Measurements from ENCODE around the gene TNFAIP8L2.
A peak's percentile ranks its signal among the peaks of the same experiment; 100 is the strongest.

TNFAIP8L2 gene

DNA sequence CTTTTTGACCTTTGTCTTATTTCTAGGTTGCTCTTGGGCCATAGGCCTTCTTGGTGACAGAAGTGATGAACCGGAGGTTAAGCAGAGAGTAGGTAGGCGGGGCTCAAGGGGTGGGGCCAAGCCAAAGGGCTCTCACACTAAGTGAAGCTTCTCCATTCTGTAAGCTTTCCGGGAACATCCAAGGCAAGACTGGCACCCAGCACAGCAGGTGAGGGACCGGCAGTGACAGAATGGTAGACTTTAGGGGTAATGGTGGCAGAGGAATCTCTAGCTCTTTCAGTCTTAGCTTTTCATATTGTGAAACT is at the start of gene TNFAIP8L2:
TSS of gene TNFAIP8L2 (plus strand) at position 135 of the 305 bp plus-strand sequence. CDS start 2,049 bp downstream, outside the sequence.
- DNase-seq: peak; percentile 79

DNA sequence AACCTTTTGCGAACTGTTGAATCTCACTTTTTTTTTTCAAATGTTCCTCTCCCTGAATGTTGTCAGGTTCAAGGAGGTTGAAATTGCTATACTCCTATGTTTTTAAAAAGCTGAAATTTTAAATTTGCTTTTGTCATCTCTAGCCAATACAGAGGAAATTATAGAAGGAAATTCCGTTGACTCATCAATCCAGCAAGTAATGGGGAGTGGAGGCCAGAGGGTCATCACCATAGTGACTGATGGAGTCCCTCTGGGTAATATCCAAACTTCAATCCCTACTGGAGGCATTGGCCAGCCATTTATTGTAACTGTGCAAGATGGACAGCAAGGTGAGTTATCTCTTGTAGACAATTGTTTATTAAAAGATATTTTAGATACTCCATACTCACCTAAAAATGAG is 49.6 kb upstream of the TNFAIP8L2 start:
- DNase-seq: no peak

- no peak for DNase-seq
Measured at GRCh38 chr1:151108331-151108730, 48.1 kb upstream of the TNFAIP8L2 start.

DNA sequence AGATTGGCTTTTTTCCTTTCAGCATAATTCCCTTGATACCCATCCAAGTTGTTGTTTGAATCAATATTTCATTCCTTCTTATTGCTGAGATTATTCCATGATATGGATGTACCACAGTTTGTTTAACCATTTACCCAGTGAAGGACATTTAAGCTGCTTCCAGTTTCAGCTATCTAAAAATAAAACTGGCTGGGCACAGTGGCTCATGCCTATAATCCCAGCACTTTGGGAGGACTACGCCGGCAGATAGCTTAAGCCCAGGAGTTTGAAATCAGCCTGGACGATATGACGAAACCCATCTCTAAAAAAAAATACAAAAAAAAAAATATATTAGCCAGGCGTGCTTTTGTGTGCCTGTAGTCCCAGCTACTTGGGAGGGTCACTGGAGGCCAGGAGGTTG is 42.6 kb upstream of the TNFAIP8L2 start:
- no peak for DNase-seq

- no peak for DNase-seq
Measured at GRCh38 chr1:151124763-151125403, 31.6 kb upstream of the TNFAIP8L2 start.

DNA sequence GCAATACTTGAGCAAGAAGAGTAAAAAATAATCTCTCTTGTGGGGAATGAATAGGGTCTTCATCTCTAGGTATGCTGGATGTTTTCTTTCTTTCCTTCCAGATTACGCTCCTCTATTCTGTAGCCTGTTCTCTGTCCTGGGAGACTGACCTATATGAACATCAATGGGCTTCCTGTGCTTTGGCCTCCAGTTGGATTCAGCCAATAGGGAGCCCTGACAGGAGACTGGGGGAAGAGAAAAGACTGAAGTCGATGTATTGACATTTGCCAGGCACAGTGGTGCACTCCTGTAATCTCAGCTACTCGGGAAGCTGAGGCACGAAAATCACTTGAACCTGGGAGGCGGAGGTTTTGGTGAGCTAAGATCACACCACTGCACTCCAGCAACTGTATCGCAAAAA is 27.6 kb upstream of the TNFAIP8L2 start:
- DNase-seq: no peak

GRCh38 chr1:151130987-151131586 is 25.4 kb upstream of the TNFAIP8L2 start:
- peak; percentile 79 for DNase-seq

DNA sequence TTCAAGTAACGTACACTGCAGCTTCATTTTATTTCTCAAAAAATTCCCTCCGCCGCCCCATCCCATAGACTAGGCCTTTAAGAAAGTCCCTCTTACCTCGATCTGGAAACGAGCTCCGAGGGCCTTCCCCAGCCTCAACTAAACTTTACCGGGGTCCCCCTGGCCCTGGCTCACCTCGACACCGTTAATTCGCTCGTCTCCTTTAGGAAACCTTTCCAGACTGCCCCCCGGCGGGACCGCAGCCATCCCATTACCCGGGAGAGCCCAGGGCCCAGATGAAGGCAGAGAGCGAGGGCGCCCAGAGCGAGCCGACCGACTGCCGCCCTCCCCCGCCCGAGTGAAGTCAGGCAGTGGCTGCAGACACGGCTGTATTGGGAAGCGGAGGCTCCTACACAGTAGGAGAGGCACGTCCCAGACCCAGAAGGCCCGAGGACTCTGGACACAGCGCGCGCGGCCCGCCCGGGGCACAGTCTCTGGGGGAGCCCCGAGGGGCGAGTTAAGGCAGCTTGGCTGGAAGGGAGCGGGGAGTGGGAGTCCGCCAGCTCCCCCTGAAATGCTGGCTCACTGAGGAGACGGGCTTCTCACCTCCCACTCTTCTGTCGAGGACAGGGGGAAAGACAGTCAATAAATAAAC is 24.6 kb upstream of the TNFAIP8L2 start:
- DNase-seq: no peak

GRCh38 chr1:151132335-151133017 is 24.0 kb upstream of the TNFAIP8L2 start:
- DNase-seq: no peak

GRCh38 chr1:151133018-151133806 is 23.2 kb upstream of the TNFAIP8L2 start:
- no peak for DNase-seq

- DNase-seq: no peak
Measured at GRCh38 chr1:151134396-151134795, 22.1 kb upstream of the TNFAIP8L2 start.

- DNase-seq: no peak
Measured at GRCh38 chr1:151134991-151135390, 21.5 kb upstream of the TNFAIP8L2 start.

DNA sequence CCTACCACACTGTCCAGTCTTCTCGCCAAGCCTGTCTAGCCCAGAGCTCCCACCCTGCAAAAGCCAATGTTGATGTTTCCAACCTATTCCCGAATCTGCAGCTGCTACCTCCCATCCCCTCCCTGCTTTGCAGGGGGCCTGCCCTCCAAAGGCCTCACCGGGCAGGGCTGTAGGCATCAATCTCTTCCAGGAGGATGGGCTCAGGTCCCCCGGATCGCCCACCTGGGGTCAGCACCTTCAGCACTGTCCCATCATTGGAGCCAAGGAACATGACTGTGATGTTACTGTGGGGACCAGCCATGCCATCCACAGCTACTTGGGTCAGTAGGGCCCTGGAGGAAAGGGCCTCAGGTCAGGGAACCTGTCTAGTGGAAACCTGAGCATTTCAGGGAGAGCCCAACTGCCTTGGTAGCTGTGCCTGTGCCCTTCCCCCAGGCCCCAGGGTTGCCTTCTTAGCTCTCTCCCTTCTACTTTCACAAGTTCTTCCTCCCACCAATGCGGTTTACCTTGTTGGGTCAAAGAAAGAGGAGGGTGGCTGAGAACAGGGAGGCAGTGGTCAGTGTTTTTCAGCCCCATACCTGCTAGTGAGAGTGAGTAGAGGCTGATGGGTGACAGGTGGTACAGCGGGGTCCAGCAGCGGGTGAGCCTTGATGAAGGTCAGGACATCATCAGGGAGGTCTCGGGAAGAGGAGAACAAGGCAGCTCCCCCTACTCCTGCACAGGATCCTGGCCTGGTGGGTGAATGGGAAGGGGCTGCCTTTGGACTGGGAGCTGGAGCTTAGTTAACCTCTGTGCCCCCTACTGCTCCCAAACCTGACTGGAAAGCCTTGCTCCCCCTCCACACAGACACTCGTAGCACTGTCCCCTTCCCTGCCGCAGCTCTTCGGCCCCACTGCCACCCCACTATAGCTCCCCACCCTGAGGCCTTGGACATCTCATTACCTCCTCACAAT is 20.7 kb upstream of the TNFAIP8L2 start:
- DNase-seq: no peak

GRCh38 chr1:151137789-151138188 is 18.7 kb upstream of the TNFAIP8L2 start:
- no peak for DNase-seq

DNA sequence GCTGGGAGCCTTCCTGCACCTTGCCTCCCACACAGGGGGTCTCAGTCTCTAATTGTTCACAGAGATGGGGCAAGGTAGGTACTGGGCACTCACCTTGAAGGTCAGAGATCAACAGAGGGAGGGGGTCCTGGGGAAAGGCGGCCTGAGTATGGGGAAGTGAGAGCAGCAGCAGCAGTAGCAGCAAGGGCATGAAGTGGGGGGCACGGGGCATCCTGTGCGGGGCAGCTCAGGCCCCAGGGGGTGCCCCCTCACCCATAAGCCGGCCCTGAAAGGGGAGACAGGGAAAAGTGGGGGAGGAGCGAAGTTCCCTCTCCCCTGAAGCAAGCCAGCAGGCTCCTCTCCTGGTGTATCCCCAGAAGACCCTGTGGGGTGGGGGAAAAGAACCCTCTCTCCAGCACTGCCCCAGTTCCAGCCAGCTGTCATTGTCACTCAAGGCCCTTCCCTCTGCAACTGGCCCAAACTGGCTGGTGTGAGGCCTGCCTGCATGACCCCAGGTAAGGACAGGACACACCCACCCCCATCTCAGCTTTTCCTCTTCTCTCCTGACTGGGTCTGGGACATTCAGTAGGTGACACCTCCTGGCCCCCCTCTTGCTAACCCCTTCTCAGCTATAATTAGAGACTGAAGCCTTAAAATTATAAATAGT is 13.9 kb upstream of the TNFAIP8L2 start:
- no peak for DNase-seq

DNA sequence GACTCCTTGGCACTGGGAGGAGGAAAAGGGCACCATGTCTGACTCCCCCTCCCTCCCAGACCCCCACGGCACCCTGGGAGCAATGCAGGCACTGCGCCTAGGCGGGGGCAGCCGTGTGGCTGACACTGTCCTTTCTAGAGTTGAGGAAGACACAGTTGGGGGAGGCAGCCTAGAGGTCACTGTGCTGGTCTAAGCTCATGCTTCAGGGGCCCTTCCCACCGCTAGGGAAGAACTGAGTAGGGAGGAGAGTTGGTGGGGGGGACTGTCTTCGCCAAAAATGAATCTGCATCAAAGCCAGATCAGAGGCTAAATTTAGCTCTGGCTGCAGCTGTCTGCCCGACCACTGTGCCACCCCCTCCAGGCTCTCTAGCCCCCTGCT is 13.4 kb upstream of the TNFAIP8L2 start:
- no peak for DNase-seq

DNA sequence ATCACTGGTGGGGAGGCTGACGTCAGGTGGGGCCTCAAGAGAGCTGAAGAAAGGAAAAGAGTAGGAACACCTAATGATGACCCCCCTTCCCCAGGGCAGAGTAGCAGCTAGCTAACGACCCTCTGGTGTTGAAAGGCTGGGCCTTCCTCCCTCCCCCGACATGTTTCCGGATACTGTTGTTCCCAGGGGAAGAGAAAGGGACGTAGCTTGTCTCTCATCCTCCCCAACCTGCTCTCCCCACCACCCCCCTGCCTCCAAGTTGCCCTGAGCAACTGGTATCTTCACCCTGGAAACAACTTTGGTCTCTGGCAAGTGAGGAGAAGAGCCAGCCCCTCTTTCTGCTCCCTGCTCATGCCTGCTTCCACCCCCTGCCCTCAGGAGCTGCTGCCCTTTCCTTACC is 12.5 kb upstream of the TNFAIP8L2 start:
- no peak for DNase-seq

GRCh38 chr1:151144474-151145303 is 11.8 kb upstream of the TNFAIP8L2 start:
- DNase-seq: no peak

- DNase-seq: peak; percentile 10
Measured at GRCh38 chr1:151145304-151146071, 11.0 kb upstream of the TNFAIP8L2 start.

- DNase-seq: no peak
Measured at GRCh38 chr1:151146072-151146411, 10.4 kb upstream of the TNFAIP8L2 start.
